ENCODE measurements around the gene RAVER1. TPM values are rescaled to one million over a fixed set of nuclear protein-coding genes. Genes with fewer than 3 reads are reported as not detected.

Gene RAVER1
- total RNA-seq, 1 donor from 2014 or later, result 24.8 TPM

DNA sequence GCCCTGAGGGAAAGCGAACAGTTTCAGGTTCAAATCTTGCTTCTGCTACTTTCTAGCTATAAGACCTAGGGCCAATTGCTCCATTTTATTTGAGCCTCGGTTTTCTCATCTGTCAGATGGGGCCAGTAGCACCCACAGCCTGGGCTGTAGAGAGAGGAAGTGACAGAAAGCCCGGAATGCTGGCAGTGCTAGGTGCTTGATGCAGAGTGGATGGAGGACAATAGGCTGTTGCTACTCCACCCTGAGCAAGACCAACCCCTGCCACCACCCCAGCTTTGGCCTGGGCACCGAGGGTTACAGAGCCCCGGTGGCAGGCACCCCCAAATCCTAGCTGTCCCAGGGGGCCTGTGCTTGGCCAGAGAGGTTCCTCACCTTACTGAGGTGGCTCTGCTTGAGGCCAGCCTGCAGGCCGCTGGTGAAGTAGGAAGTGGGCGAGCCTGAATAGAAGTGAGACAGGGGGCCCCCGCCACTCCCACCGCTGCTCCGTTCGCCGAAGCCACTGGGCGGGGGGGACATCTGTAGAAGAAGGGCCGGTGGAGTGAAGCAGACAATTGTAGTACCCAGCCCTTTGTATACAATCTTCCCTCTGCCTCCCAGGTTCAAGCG, 15.4 kb downstream of the RAVER1 start:
- H3K36me3 Mint-ChIP-seq (ENCODE audit: unreplicated experiment), result peaks cover 3% of the 10 kb centered on the region

DNA sequence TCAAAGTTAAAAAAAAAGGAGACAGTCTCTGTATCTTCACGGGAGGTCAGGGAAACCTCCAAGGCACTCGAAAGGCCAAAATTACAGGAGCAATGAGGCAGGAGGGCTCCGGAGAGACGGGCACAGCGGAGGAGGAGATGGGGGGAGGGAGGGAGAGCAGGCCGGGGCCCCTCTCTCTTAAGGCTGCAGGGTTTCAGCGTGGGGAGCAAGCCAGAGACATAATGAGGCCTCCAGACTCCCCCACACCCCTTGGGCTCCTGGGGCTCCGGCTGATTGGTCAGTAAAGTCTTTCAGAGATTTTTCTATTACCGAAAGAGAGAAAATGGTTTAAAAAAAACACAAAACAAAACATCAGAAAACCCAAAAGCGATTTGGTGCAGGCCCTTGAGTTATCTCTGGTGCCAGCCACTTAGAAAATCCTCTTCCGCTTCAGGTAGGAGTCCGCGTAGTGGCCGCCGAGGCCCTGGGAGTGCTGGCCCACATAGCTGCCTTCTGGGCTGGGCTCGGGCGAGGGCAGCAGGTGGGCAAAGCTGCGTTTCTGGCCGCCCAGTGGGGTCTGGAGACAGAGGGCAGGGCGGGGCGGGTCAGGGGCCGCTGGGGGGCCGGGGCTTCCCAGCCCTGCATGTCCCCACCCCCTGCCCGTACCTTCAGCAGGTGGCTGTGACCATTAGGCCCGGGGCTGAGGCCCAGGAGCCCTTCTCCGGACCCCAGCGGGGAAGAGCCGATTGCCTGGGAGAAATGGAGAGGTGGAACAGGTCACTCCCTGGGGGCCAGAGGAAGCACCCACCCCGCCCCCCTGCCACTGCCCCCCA, 16.1 kb downstream of the RAVER1 start:
- H3K9me3 Mint-ChIP-seq (ENCODE audit: unreplicated experiment), result peaks cover 7% of the 10 kb centered on the region
- peaks cover 4% of the 10 kb centered on the region for H3K36me3 Mint-ChIP-seq (ENCODE audit: unreplicated experiment)
- H3K4me3 Mint-ChIP-seq (ENCODE audit: unreplicated experiment), result peak overlapping the region; percentile 25

More for the DNA sequence above, 15.4 kb downstream of the RAVER1 start:
- TF ChIP-seq, protein P1, sequence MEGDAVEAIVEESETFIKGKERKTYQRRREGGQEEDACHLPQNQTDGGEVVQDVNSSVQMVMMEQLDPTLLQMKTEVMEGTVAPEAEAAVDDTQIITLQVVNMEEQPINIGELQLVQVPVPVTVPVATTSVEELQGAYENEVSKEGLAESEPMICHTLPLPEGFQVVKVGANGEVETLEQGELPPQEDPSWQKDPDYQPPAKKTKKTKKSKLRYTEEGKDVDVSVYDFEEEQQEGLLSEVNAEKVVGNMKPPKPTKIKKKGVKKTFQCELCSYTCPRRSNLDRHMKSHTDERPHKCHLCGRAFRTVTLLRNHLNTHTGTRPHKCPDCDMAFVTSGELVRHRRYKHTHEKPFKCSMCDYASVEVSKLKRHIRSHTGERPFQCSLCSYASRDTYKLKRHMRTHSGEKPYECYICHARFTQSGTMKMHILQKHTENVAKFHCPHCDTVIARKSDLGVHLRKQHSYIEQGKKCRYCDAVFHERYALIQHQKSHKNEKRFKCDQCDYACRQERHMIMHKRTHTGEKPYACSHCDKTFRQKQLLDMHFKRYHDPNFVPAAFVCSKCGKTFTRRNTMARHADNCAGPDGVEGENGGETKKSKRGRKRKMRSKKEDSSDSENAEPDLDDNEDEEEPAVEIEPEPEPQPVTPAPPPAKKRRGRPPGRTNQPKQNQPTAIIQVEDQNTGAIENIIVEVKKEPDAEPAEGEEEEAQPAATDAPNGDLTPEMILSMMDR (IDR thresholded peaks at IDR 0.05; ENCODE audit: partially characterized antibody, unreplicated experiment), result no peak
- Mint-ChIP-seq H3K4me3 (ENCODE audit: unreplicated experiment) (no peak overlapping the region), H3K4me1 (ENCODE audit: low read depth, unreplicated experiment) (peaks cover 5% of the 10 kb centered on the region), H3K27ac (ENCODE audit: unreplicated experiment) (no peak overlapping the region), H3K27me3 (ENCODE audit: unreplicated experiment) (peaks cover 11% of the 10 kb centered on the region), H3K9me3 (ENCODE audit: unreplicated experiment) (peaks cover 7% of the 10 kb centered on the region)
- DNase-seq, result no peak

DNA sequence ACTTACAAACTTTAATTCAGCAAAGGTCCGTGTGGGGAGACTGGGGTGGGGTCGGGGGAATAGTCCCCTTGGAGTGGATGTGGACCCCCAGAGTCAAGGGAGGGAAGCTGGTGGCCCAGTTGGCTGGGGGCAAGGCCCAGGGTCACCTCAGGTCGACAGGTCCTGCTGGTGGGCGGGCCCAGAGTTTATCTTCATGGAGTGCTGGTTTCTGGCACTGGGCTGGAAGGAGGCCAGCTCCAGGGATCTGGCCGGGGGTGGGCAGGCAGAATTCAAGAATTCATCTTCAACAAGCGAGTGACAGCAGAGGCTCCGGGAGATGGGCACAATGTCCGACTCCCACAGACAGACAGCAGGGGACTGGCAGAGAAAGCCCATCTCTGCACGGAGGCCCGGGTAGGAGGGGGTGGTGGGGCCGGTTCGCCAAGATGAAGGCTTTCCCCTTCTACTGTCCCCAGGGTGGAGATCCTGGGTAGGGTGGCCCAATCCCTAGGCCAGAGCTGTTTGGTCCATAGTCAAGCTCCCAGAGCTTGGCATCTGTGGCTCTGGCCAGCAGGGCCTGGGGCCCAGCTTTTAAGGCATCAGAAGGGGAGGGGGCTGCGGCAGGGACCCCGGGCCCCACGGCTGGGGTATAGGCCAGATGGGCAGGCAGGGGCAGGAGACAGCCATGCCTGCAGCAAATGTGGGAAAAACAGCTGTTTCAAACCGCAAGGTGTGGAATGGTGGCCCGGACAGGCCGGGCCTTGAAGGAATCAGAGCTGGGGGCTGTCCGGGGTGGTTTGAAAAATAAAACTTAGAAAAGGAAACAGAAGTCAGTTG, 16.9 kb downstream of the RAVER1 start:
- Mint-ChIP-seq H3K36me3 (ENCODE audit: unreplicated experiment) (peaks cover 4% of the 10 kb centered on the region), H3K27me3 (ENCODE audit: unreplicated experiment) (peaks cover 8% of the 10 kb centered on the region), H3K27ac (ENCODE audit: unreplicated experiment) (peak overlapping the region; percentile 95), H3K4me1 (ENCODE audit: low read depth, unreplicated experiment) (peaks cover 5% of the 10 kb centered on the region), H3K9me3 (ENCODE audit: unreplicated experiment) (peaks cover 7% of the 10 kb centered on the region), H3K4me3 (ENCODE audit: unreplicated experiment) (peak overlapping the region; percentile 76)
- TF ChIP-seq, protein P1 (IDR thresholded peaks at IDR 0.05; ENCODE audit: partially characterized antibody, unreplicated experiment), result no peak
- no peak for DNase-seq

More for the DNA sequence above, 16.1 kb downstream of the RAVER1 start:
- no peak for DNase-seq
- peak overlapping the region; percentile 22 for H3K27ac Mint-ChIP-seq (ENCODE audit: unreplicated experiment)
- TF ChIP-seq, protein P1 (IDR thresholded peaks at IDR 0.05; ENCODE audit: partially characterized antibody, unreplicated experiment), result no peak
- peaks cover 11% of the 10 kb centered on the region for H3K27me3 Mint-ChIP-seq (ENCODE audit: unreplicated experiment)
- peaks cover 5% of the 10 kb centered on the region for H3K4me1 Mint-ChIP-seq (ENCODE audit: low read depth, unreplicated experiment)

DNA sequence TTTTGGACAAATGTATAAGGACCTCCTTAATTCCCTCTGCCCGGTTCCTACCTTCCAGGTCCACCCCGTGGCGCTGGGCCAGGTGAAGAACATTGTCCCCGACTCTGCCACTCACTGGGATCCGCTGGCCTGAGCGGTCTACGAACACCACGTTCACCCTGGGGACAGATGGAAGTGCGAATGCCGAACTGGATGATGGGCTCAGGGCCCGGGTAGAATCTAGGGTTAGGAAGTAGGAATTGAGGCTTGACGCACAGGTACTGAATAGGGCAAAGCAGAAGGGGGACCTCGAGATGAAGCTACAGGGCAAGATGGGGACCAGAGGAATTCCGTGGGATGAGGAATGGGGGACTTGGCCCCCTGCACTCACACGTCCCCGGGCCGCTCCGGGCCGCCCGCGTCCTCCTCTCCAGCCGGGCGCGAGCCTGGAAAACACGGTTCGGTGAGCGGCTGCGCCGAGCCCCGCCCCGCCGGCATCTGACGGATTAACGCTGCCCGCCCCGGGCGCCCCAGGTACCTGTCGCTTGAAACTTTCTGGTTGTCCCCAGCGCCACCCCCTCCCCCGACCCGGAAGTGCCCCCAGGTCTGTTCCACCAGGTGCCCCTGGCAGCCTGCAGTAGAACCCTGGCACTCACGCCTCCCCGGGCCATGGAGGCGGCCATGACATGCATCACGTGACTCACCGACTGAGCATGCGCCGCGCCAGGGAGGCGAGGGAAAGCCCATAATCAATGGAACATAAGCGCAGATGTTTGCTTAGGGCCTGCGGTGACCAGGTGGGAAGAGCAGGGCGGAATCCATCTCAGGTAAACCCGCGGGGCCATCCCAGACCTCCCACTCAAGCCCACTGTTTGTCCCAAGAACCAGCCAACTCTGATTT, 17.8 kb downstream of the RAVER1 start, which contains the start of gene FDX2:
Gene FDX2 (minus strand): TSS at position 681 of the 880 bp plus-strand sequence. CDS start 19 bp downstream, at position 662.
- H3K4me1 Mint-ChIP-seq (ENCODE audit: low read depth, unreplicated experiment), result peaks cover 5% of the 10 kb centered on the region
- DNase-seq, result peak; percentile 94
- TF ChIP-seq, protein P1 (IDR thresholded peaks at IDR 0.05; ENCODE audit: partially characterized antibody, unreplicated experiment), result no peak
- H3K27me3 Mint-ChIP-seq (ENCODE audit: unreplicated experiment), result peaks cover 8% of the 10 kb centered on the region
- peak within 1 kb of the TSS; percentile 96 for H3K4me3 Mint-ChIP-seq (ENCODE audit: unreplicated experiment)
- H3K27ac Mint-ChIP-seq (ENCODE audit: unreplicated experiment), result peak within 1 kb of the TSS; percentile 95
- H3K36me3 Mint-ChIP-seq (ENCODE audit: unreplicated experiment), result peaks cover 4% of the 10 kb centered on the region
- peaks cover 7% of the 10 kb centered on the region for H3K9me3 Mint-ChIP-seq (ENCODE audit: unreplicated experiment)
